T-helper 9 cell (primary cell): ENCODE measurements around the gene NLRC5.
"Not testable (repeated sequence)": the region's sequence is repeated elsewhere in the genome, so short reads cannot be mapped to it uniquely, and the experiment has no call there.

Experiments used
- DNase-seq: peaks from one replicate; pipeline ENCODE4 v3.0.0-alpha.2; 2020

The NLRC5 gene

GRCh38 chr16:57106767-57107166 lies 117.4 kb downstream of the NLRC5 start:
- no peak for DNase-seq

GRCh38 chr16:57107321-57107922 lies 118.1 kb downstream of the NLRC5 start:
- no peak for DNase-seq

- DNase-seq = no peak
Measured at GRCh38 chr16:57108432-57108831, 119.1 kb downstream of the NLRC5 start.

- not testable (repeated sequence) for DNase-seq
Measured at GRCh38 chr16:57109259-57110105, 120.1 kb downstream of the NLRC5 start.

GRCh38 chr16:57110937-57111336 lies 121.6 kb downstream of the NLRC5 start:
- DNase-seq = no peak

- DNase-seq = no peak
Measured at GRCh38 chr16:57111420-57111819, 122.1 kb downstream of the NLRC5 start.

- DNase-seq = no peak
Measured at GRCh38 chr16:57112403-57113041, 123.2 kb downstream of the NLRC5 start.

- DNase-seq = no peak
Measured at GRCh38 chr16:57113042-57113453, 123.7 kb downstream of the NLRC5 start.

- DNase-seq = no peak
Measured at GRCh38 chr16:57113664-57114063, 124.3 kb downstream of the NLRC5 start.

GRCh38 chr16:57115168-57115513 lies 125.8 kb downstream of the NLRC5 start:
- DNase-seq = no peak

GRCh38 chr16:57115514-57116182 lies 126.3 kb downstream of the NLRC5 start:
- DNase-seq = no peak

GRCh38 chr16:57118461-57119084 lies 129.2 kb downstream of the NLRC5 start:
- DNase-seq = no peak

GRCh38 chr16:57123216-57123973 lies 134.0 kb downstream of the NLRC5 start:
- DNase-seq = no peak

- no peak for DNase-seq
Measured at GRCh38 chr16:57123974-57124674, 134.8 kb downstream of the NLRC5 start.

- no peak for DNase-seq
Measured at GRCh38 chr16:57125376-57125775, 136.0 kb downstream of the NLRC5 start.

GRCh38 chr16:57125969-57126368 lies 136.6 kb downstream of the NLRC5 start:
- no peak for DNase-seq

- no peak for DNase-seq
Measured at GRCh38 chr16:57126411-57126810, 137.1 kb downstream of the NLRC5 start.

GRCh38 chr16:57127037-57127763 lies 137.8 kb downstream of the NLRC5 start:
- no peak for DNase-seq

- no peak for DNase-seq
Measured at GRCh38 chr16:57127836-57128235, 138.5 kb downstream of the NLRC5 start.

- no peak for DNase-seq
Measured at GRCh38 chr16:57128771-57129389, 139.5 kb downstream of the NLRC5 start.
